ENCODE measurements around the gene ERN1. TPM values are rescaled to one million over a fixed set of nuclear protein-coding genes. Genes with fewer than 3 reads are reported as not detected.

Gene ERN1
- total RNA-seq, 1 experiment from 2014 or later: 14.0 TPM

DNA sequence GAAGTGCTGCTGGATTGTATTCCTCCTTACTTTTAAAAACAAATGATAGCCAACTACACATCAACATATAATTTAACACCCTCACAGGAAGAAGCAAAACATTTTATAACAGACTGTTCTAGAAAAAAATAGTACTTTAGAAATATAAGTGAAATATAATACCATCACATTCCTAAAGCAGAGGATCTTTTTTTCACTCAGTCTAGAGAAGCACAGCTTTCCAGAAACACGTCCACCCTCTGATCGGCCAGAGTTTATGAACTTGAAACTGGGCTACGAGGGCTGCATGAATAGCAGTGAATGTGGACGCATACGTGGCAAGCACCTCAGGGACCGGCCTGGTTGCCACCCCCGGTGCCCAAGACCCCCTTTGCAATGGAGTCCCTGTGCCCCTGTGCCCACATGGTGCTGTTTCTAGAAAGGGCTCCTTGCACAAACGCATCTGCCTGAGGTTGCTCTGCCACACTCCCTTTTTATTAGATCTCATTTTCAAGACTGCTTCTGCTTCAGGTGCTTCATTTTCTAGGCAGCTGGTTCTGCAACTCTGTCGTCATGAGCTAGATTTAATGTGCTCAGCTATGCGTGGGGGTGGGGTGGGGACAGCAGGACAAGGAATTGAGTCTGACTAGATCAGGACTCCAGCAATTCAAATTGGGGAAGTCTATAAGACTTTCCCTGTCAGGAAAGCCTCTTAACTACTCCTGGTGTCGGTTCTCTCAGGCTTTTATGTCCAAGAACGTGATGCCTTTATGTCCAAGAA lies 29.1 kb upstream of the ERN1 start:
- DNase-seq (ENCODE audit: extremely low read depth, low read depth): no peak

DNA sequence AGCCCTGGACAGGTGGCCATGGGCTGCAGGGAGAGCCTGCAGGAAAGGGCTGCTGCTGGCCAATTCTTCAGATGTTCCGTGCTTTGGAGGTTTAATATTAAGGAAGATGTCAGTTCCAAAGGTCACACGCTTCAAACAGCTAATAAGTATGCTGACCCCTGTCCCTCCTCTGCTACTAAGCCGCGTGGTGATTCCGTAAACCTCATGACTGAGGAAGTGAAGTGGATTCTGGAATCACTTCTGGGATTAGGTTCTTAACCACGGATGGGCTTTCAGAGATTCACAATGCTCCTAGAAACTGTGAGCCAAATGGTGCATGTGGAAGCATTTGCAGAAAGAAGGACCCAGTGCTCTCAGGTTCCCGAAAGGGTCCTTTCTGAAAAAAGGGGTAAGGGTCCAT lies 28.5 kb upstream of the ERN1 start:
- DNase-seq (ENCODE audit: extremely low read depth, low read depth): no peak

DNA sequence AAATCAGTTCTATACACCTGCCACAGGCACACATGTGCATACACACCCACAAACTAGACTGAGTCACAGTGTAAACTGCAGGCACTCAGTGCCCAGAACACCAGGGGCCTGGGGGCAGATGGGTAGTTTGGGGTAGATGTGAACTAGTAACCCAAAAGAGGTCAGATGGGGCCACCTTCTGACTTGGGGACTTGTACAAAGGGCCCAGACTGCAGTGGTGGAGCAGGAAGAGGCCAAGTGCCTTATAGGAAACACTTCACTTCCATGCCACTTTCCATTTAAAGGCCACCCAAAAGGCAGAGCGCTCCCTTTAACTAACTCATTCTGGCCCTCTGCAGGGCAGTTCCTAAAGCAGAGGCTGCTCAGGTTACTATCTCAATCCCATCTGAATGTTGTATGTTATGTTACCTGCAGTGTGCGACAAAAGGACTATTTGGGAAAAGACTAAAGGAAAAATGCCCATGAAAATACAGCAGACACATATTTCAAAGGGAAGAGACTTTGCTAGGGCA lies 27.8 kb upstream of the ERN1 start:
- no peak for DNase-seq (ENCODE audit: extremely low read depth, low read depth)

DNA sequence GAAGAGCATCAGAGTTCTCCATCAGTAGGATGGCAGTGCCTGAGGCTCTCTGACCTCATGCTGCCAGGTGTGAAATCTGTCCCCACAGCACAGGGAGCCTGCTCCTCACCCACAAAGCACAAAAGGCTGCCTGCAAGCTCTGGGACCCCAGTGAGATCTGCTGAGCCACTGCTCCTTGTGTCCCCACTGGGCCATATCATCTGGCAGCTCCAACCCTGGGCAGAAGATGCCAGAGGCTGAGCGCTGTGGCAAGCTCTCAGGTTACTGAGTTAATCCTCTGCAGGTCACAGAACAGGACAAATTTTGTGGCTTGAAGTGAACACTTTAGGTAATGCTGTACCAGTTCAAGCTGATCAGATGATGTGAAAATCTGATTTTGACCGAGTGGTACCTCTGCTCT lies 26.7 kb upstream of the ERN1 start:
- DNase-seq (ENCODE audit: extremely low read depth, low read depth): no peak

DNA sequence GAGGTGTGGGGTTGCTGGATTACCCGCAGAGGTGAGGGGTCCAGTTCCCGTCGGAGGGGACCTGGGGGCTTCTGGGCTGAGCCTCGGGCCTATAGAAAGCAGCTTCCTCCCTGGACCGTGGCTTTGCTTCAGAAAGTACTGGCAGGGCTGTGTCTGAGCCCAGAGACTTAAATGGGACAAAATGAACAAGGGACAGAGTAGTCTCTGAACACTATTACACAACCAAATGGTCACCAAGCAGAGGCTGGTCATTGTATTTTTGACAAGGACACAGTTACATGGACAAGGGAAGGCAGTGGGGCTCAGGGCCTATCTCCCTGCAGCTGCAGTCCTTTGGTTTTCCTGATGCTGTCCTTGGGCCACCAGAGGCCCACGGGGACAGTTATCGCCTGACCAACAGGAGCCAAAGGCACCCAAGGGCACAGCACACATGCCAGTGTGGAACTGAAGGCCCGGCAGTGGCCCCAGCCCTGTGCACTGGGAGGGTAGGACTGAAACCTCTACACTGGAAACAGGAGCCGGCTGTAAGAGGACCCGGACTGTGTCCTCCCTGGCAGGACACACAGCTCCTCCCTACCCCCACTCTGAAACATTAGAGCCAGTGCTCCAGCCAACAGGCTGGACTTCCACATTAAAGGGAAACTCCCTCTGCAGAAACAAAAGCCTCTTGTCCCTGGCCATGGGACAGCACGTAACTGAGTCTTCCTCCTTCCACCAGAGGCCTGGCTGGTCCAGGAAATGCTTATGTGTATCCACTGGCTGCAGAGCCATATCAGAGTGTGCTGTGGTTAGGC lies 26.0 kb upstream of the ERN1 start:
- no peak for DNase-seq (ENCODE audit: extremely low read depth, low read depth)

DNA sequence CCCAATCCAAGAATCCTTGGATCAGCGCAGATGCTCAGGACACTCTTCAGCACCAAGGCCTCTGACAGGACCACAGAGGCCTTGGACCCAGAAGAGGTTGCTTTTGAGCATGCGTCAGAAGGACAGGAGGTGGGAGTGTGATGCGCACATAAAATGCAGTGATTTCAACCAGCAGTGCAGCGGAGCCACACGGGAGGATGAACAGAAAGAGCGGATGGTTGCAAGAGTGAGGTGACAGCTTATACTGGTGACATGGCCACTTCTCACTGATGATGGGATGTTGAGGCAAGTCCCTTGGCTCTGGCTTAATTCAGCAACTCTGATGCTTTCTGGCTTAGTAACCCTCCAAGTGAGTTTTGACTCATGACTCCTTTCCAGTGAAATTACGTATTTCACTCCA lies 25.2 kb upstream of the ERN1 start:
- DNase-seq (ENCODE audit: extremely low read depth, low read depth): no peak

DNA sequence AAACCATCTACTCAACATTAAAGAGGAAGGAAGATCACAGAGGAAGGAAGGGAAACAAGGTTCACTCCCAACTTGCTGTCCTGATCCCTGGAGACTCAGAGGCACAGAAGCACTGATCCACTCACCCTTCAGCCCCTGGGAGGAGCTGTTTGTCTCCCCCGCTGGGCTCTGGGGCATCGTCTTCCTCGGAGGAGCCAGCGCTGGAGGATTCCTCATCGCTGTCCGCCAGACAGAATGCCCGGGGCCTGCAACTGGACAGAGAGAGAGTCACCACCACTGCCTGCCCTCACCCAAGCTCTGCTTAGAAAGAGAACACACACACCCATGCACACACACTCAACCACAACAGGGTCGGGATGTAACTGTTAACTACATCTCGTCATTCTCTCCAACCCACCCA lies 24.8 kb upstream of the ERN1 start:
- no peak for DNase-seq (ENCODE audit: extremely low read depth, low read depth)

DNA sequence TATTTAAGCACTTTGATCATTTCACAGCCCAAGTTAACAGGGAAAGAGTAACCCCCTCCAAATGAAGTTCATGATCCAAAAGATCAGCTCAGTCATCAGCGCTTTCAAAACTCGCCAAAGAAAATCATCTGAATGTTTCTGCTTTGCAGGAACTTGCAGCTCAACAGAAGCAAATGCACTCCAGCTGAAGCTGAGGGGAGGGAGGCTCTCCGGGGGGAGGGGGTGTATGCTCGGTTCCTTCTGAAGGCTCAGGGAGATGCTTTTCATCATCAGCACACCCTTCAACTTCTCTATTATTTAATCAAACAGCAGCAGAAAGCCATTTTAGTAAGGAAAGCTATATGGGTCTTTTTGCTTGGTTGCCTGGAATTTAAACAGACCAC lies 24.4 kb upstream of the ERN1 start:
- DNase-seq (ENCODE audit: extremely low read depth, low read depth): no peak

DNA sequence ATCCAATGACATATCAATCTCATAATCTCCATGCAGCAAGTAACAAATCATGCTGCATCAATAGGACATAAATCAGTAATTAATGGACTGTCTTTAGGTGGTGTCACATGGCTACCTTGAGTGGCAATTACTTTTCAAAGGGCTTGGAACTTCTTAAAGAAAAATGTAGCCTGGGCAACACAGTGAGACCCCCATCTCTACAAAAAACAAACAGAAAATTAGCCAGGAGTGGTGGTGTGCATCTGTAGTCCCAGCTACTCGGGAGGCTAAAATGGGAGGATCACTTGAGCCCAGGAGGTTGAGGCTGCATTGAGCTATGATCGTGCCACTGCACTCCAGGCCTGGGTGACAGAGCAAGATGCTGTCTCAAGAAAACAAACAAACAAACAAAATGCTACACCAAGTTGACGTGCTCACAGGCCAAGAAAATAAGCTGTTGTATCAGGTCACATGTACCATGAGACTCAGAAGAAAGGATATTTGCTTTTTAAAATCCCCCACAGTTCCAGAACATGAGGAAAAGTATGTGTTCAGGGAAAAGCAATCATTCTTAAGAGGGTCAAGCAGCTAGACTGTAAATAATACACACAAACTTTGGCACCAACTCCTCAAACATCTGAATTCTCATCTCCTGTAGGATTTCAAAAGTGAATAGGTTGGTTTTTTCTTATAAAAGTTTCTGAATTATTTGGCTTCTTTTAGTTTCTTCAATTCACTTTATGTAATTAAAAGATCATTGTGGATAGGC lies 23.8 kb upstream of the ERN1 start:
- DNase-seq (ENCODE audit: extremely low read depth, low read depth): no peak

DNA sequence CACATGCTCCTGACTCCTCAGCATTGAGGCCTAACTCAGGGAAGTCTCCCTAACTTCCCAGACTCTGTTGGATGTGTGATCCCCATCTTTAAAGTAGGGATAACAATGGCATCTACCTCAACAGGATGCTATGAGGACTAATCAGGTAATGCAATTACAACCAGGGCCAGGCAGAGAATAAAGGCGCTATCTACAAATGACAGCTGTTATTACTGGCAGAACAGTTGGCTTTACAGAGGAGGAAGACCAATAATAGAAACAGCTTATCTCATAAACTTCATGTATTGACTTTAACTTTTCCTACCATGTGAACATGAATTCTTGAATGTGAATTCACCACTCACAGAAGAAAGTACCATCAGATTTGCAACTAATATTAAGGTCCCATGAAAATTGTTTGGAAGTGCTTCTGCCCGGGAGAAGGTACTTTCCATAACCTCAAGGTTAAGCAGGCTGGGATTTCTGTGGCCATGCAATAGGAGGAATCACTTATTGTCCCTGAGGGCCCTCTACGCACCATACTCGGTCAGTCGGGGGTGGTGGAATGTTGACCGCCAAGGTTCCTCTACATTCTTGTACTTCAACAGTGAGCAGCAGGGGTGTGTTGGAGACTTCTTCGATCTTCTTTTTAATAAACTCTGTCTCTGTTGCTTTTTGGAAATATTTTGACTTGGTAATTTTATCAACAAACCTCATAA lies 22.6 kb upstream of the ERN1 start:
- no peak for DNase-seq (ENCODE audit: extremely low read depth, low read depth)

DNA sequence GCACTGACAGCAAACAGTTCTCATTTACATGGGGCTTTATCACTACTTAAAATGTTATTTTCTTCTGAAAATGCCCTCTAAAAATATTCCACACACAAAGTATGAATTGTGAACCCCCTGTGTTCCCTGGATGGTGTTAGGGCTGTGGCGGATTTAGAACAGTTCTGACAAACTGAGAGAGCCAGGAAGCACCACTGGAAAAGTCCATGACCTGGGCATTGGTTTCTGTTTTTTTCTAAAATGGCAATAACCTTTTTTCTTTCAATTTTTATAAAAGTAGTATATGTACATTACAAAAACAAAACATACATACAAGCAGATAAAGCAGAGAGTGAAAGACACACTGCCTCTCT lies 21.0 kb upstream of the ERN1 start:
- no peak for DNase-seq (ENCODE audit: extremely low read depth, low read depth)

DNA sequence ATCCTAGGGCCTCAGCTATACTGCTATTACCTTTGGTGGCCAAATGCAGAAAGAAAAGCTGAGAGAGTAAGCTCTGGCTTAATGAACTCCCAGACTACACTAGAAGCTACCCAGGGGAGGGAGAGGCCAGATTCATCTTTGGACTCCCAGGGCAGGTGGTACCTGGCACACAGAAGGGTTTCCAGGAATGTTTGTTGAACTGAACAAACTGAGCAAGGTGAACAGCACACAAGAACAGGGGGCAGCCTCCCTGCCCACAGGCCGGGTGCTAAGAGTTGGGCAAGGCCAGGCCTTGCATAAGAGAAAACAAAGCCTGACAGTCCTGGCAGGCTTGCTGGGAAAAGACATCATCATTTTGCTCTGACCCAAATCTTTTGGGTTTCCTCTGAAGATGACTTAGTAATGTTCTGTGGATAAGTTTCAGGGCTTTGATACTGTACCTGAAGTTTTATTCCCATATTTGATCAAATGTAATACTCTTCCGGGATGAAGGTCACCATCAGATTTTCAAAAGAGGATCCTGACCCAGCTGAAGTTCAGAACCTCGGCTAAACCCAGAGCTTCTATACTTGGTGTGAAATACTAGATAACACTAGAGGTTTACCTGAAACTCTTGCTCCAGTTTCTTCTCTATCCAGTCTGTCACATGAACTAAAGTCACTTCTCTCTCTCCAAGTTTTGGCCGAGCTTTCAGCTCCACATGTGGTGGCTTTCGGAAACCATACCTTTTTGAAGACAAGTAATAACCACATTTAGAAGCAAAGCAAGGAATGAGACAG lies 20.5 kb upstream of the ERN1 start:
- no peak for DNase-seq (ENCODE audit: extremely low read depth, low read depth)

DNA sequence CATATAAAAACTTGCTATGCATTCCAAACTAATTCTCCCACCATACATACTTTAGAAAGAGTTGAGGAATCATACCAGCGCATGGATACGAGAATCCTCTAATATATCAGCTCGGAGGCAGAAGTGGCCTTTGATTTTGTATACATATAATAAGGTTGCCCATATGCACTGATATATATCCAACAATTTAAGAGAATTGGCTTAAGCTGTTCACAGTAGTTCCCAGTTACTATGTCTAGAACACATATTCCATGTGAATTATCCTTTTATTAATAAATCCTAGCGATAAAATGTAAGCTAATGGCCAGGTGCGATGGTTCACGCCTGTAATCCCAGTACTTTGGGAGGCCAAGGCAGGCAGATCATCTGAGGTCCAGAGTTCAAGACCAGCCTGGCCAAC lies 19.3 kb upstream of the ERN1 start:
- no peak for DNase-seq (ENCODE audit: extremely low read depth, low read depth)

DNA sequence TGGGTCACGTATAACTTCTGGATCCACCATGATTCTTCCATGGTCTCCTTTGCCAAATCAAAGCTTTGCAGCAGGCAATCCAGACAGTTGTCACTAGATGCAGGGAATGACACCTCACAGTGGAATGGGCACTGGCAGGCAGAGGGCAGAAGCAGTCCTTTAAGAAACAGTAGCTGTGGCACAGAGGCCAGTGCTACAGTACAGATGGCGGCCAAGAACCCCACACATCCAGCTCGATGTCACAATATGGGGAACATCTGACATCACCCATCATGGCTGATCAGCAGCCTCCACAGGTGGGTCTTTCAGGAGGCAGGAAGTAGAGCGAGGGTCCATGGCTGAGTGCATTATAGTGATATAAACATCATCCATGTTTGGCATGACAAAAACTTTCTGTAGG lies 18.8 kb upstream of the ERN1 start:
- no peak for DNase-seq (ENCODE audit: extremely low read depth, low read depth)

DNA sequence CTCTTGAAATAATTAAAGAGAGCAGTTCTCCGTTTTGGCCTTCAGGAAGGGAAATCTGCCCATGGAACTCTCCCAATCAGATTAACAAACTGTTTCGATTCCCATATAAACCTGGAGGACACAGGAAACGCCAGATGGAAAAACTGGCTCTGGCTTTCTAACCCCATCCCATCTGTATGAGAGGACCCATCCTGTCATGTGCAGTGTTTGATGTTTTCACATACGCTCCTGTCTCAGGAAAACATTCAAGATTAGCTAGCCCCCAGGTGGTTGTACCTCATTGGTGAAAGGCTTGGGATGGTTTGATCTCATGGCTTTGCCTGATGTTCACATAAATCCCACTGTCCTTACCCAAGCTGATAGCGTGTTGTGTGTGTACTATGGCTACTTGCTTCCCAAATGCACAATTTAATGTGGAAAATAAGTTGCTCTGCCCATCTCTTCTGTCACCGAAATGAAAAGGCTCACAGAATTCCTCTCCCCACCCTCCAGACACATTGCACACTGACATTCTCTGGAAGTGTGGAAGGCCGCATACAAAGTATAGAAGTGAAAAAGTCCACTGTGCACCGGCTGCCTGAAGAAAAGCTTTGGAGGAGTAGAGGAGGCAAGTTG lies 18.2 kb upstream of the ERN1 start:
- no peak for DNase-seq (ENCODE audit: extremely low read depth, low read depth)

DNA sequence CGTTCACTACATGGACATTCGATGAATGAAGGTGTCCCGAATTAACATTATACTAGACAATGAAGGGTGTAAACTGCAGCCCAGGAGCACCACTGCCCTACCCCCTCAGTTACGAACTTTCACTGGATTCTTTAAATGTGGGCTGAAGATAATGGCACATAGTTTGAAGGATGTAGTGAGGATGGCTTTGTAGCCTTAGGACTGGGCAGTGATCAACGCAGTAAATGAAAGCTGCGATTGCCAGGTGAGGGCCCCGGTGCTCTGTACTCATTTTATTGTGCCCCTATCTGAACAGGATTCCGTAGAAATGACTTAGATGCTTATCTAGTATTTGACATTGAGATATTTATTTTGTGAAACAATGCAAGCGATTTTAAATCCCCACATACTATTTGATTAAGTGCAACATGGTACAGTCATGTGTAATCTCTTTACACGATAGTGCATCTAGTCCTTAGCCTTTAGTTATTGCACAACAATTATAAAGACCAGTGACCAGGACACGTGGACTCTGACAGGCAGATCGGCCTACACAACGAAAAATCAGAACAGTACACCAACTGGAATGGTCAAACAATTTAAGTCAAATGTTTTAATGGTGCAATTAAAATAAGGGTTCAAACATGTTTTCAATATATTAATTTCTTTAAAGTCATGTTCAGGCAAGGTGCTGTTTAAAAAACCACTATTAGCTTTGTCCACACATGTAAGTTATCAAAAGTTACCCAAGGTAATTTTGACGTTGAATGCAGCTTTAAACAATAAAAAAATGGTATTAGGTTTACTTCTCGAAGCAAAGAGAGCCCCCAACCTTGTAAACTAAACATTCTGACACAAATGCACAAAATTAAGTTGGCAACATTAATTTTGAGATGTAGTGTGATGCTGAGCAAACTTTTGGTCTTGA lies 17.4 kb upstream of the ERN1 start:
- DNase-seq (ENCODE audit: extremely low read depth, low read depth): peak; percentile 34

DNA sequence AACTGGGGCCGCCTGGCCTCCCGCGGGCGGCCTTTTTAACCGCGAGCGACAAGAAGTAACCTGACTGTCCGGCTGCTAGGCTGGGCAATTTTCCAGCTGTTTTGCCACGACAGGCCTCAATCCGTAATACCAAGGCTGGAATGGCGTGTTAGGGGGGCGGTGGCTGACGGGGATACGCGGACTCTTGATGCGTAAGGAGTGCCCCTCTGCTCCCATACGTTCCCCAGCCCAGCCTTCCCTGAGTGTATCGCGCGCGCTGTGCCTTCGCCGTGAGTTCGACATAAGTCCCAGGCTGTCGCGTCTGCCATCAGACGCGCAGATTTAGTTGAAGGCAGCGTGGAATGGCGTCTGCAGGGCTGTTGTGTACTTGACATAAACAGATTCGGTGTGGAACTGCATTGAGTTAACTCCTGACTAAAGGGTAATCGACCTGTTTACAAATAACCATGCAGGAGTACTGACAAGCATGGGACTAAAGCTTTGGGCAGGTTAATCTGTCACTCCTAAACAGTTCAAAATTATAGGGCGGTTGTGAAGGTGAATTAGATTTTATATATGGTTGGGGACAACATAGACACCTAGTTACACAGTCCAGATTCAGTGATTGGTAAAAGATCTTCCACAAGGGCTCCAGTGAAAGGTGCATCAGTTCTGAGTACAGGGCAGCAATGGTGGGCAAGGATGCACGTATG lies 16.6 kb upstream of the ERN1 start:
- peak; percentile 39 for DNase-seq (ENCODE audit: extremely low read depth, low read depth)
